ENCODE measurements around the gene FAM229B. TPM values are rescaled to one million over a fixed set of nuclear protein-coding genes. Genes with fewer than 3 reads are reported as not detected.

FAM229B gene
- total RNA-seq, 2 donors from 2014 or later = 3.3 to 6.6 TPM

DNA sequence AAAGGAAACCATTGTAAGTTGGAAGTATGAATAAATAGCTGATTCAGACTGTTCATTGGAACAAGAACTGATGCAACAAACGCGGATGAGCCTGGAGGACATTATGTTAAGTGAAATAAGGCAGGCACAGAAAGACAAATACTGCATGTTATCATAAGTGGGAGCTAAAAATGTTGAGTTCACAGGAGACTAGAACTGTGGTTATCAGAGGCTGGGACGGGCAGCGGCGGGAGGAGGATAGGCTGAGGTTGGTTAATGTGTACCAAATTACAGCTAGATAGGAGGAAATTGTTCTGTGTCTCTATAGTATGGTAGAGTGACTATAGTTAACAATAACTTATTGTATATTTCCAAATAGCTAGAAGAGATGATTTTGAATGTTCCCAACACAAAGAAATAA lies 40.8 kb downstream of the FAM229B start:
- Mint-ChIP-seq H3K4me1 (ENCODE audit: low read depth) (peaks cover 6% of the 10 kb centered on the region), H3K36me3 (ENCODE audit: insufficient read depth in 2 of 2) (no peaks in the 10 kb centered on the region), H3K27ac (no peak overlapping the region), H3K4me3 (no peak overlapping the region), H3K9me3 (no peaks in the 10 kb centered on the region), H3K27me3 (ENCODE audit: low read depth) (peaks cover 13% of the 10 kb centered on the region)
- DNase-seq (no peak), ATAC-seq (replicated peaks in 1 of 2) (no peak)

DNA sequence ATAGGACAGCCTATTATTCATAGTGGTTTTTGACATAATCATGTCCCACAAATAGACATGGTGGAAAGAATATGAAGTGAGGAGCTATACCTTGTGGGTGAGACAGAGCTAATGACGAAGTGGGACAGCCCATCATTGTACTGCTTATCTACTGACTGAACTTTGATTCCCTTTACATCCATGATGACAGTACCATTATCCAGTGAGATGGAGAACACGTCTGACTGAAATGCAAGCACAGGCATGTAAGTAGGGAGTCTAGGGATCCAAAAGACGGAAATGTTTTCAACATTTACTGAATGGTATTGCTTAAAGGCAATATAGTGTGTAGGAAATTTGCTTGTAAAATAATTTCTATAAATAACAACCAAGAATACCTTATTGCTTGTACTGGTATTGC lies 43.5 kb downstream of the FAM229B start:
- Mint-ChIP-seq H3K4me1 (ENCODE audit: low read depth) (peaks cover 6% of the 10 kb centered on the region), H3K4me3 (no peak overlapping the region), H3K27me3 (ENCODE audit: low read depth) (peaks cover 15% of the 10 kb centered on the region), H3K36me3 (ENCODE audit: insufficient read depth in 2 of 2) (no peaks in the 10 kb centered on the region), H3K27ac (no peak overlapping the region), H3K9me3 (no peaks in the 10 kb centered on the region)
- DNase-seq (no peak), ATAC-seq (replicated peaks in 1 of 2) (no peak)

GRCh38 chr6:112139052-112139451 lies 51.7 kb downstream of the FAM229B start:
- ATAC-seq (replicated peaks in 1 of 2) = no peak
- H3K36me3 Mint-ChIP-seq (ENCODE audit: insufficient read depth in 2 of 2) = no peaks in the 10 kb centered on the region
- H3K27me3 Mint-ChIP-seq (ENCODE audit: low read depth) = peaks cover 17% of the 10 kb centered on the region

GRCh38 chr6:112141707-112142106 lies 54.3 kb downstream of the FAM229B start:
- peaks cover 11% of the 10 kb centered on the region for H3K27me3 Mint-ChIP-seq (ENCODE audit: low read depth)
- peak; percentile 54 to 59 for ATAC-seq (replicated peaks in 1 of 2)

More at GRCh38 chr6:112139052-112139451, 51.7 kb downstream of the FAM229B start:
- no peaks in the 10 kb centered on the region for H3K9me3 Mint-ChIP-seq
- no peak overlapping the region for H3K27ac Mint-ChIP-seq
- H3K4me1 Mint-ChIP-seq (ENCODE audit: low read depth) = peaks cover 8% of the 10 kb centered on the region
- H3K4me3 Mint-ChIP-seq = no peak overlapping the region
- DNase-seq = no peak

GRCh38 chr6:112144145-112144926 lies 56.9 kb downstream of the FAM229B start:
- Mint-ChIP-seq H3K36me3 (ENCODE audit: insufficient read depth in 2 of 2) (no peaks in the 10 kb centered on the region), H3K9me3 (no peaks in the 10 kb centered on the region), H3K27ac (no peak overlapping the region), H3K4me1 (ENCODE audit: low read depth) (peaks cover 8% of the 10 kb centered on the region), H3K4me3 (no peak overlapping the region), H3K27me3 (ENCODE audit: low read depth) (peaks cover 11% of the 10 kb centered on the region)
- ATAC-seq (replicated peaks in 1 of 2) = no peak
- no peak for DNase-seq

More at GRCh38 chr6:112141707-112142106, 54.3 kb downstream of the FAM229B start:
- H3K4me1 Mint-ChIP-seq (ENCODE audit: low read depth) = peaks cover 8% of the 10 kb centered on the region
- H3K4me3 Mint-ChIP-seq = no peak overlapping the region
- H3K9me3 Mint-ChIP-seq = no peaks in the 10 kb centered on the region
- no peak overlapping the region for H3K27ac Mint-ChIP-seq
- no peaks in the 10 kb centered on the region for H3K36me3 Mint-ChIP-seq (ENCODE audit: insufficient read depth in 2 of 2)
- no peak for DNase-seq

DNA sequence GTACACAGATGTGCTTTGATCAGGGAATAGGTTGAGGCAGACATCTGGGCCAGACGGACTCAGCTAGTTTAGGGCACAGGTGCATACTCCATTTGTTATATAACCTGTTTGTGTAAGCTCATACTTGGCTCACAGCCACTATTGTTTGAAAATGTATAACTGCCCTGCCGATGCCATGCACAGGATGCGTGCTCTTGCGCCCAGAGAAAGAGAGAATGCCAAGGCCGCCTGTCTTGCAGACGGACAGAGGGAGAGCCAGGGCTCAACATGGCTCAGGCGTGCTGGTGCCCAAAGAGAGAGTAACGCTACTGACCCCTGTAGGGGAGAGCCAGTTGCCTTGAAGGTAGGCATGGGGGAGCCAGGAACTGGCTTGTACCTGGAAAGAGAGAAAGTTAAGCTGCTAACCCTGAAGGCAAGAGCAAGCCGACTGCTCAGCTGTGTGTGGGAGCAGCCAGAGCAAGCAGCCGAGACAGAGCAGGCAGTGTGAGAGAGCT lies 57.7 kb downstream of the FAM229B start:
- Mint-ChIP-seq H3K27me3 (ENCODE audit: low read depth) (peaks cover 4% of the 10 kb centered on the region), H3K4me1 (ENCODE audit: low read depth) (peaks cover 16% of the 10 kb centered on the region), H3K36me3 (ENCODE audit: insufficient read depth in 2 of 2) (no peaks in the 10 kb centered on the region), H3K4me3 (no peak overlapping the region), H3K9me3 (no peaks in the 10 kb centered on the region), H3K27ac (no peak overlapping the region)
- ATAC-seq (replicated peaks in 1 of 2) = no peak
- DNase-seq = no peak

DNA sequence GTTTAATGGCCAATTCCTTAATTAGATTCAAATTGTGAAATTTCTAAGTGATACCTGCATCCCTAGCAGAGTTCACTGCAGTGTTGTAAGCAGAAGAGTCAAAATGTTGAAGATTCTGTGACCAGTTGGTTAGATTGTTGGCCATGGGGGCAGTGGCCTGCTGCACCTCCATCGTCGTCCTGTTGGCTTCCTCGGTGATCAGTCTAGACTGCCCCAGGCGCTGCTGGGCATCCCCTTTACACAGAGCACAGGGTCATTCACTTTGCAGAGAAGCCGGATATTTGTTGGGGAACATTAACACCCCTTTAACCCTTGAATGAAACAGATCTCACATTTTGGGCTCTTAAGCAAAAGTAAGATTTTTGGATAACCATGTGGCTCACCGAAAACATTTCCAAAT lies 60.7 kb downstream of the FAM229B start:
- peaks cover 9% of the 10 kb centered on the region for H3K27me3 Mint-ChIP-seq (ENCODE audit: low read depth)
- H3K9me3 Mint-ChIP-seq = no peaks in the 10 kb centered on the region
- ATAC-seq (replicated peaks in 1 of 2) (no peak), DNase-seq (no peak)
- no peak overlapping the region for H3K4me3 Mint-ChIP-seq
- H3K36me3 Mint-ChIP-seq (ENCODE audit: insufficient read depth in 2 of 2) = no peaks in the 10 kb centered on the region
- H3K27ac Mint-ChIP-seq = no peak overlapping the region
- peaks cover 15% of the 10 kb centered on the region for H3K4me1 Mint-ChIP-seq (ENCODE audit: low read depth)

GRCh38 chr6:112149236-112149635 lies 61.8 kb downstream of the FAM229B start:
- ATAC-seq (replicated peaks in 1 of 2) (no peak), DNase-seq (no peak)
- no peaks in the 10 kb centered on the region for H3K36me3 Mint-ChIP-seq (ENCODE audit: insufficient read depth in 2 of 2)
- no peaks in the 10 kb centered on the region for H3K9me3 Mint-ChIP-seq
- H3K4me1 Mint-ChIP-seq (ENCODE audit: low read depth) = peaks cover 22% of the 10 kb centered on the region
- H3K4me3 Mint-ChIP-seq = no peak overlapping the region
- H3K27me3 Mint-ChIP-seq (ENCODE audit: low read depth) = peaks cover 12% of the 10 kb centered on the region
- H3K27ac Mint-ChIP-seq = no peak overlapping the region

- H3K4me3 Mint-ChIP-seq = no peak overlapping the region
- peaks cover 12% of the 10 kb centered on the region for H3K27me3 Mint-ChIP-seq (ENCODE audit: low read depth)
- peaks cover 28% of the 10 kb centered on the region for H3K4me1 Mint-ChIP-seq (ENCODE audit: low read depth)
- no peaks in the 10 kb centered on the region for H3K36me3 Mint-ChIP-seq (ENCODE audit: insufficient read depth in 2 of 2)
- DNase-seq (no peak), ATAC-seq (replicated peaks in 1 of 2) (no peak)
- H3K9me3 Mint-ChIP-seq = no peaks in the 10 kb centered on the region
- H3K27ac Mint-ChIP-seq = no peak overlapping the region
Measured at GRCh38 chr6:112149719-112150263, 62.4 kb downstream of the FAM229B start.

DNA sequence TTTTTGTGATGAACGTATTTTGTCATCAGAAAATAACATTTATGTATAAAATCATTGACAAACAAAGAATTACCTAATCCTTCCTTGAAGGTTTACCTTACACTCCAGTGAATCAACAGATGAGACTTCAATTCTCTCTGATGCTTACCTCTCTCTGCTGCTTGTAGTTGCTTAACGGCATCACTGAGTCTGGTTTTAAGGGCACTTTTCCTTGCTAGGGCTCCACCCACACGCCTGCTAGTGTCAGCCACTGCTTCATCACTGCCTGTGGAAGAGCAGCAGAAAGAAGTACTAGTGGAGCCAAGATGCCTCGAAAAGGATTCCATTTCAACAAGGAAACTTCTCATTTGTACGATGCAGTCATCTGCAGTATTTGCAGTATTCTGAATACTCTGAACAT lies 63.0 kb downstream of the FAM229B start:
- Mint-ChIP-seq H3K27ac (no peak overlapping the region), H3K27me3 (ENCODE audit: low read depth) (peaks cover 12% of the 10 kb centered on the region), H3K4me3 (no peak overlapping the region), H3K36me3 (ENCODE audit: insufficient read depth in 2 of 2) (no peaks in the 10 kb centered on the region), H3K9me3 (no peaks in the 10 kb centered on the region), H3K4me1 (ENCODE audit: low read depth) (peaks cover 32% of the 10 kb centered on the region)
- DNase-seq = no peak
- ATAC-seq (replicated peaks in 1 of 2) = no peak

Other genes with a start within 250 kb of the FAM229B start
- 100 to 1,000 TPM; 504 to 505 TPM for gene FYN, start 214.1 kb upstream of the FAM229B start, total RNA-seq
- gene CCN6, start 33.5 kb upstream of the FAM229B start, total RNA-seq = under 1 TPM; 0.25 to 0.74 TPM
- 10 to 100 TPM; 66.4 to 76.6 TPM for gene TUBE1, start 109 bp upstream of the FAM229B start, total RNA-seq
- gene LAMA4, start 167.0 kb downstream of the FAM229B start, total RNA-seq = under 1 TPM in 1 of 2 donors, not detected in 1; 0.14 TPM